HepG2 (cell line): ENCODE data around the gene NEK7. TPM values are rescaled to one million over a fixed set of nuclear protein-coding genes. Genes with fewer than 3 reads are reported as not detected.
A peak's percentile ranks its signal among the peaks of the same experiment; 100 is the strongest.

Experiments used
- ARNT2 ChIP-seq: sonication (generic); formaldehyde crosslinking; IDR thresholded peaks from 2 replicates; pipeline ENCODE4 v1.8.0; 2022; ENCODE audit warnings: mild to moderate bottlenecking, low read depth, missing genetic modification reagents, moderate library complexity
- CREB3 ChIP-seq: sonication (generic); formaldehyde crosslinking; IDR thresholded peaks from 2 replicates; pipeline ENCODE4 v1.5.0; 2020; ENCODE audit warnings: missing genetic modification reagents
- DNMT3B ChIP-seq: conservative IDR thresholded peaks from 2 replicates; pipeline ENCODE4 v1.6.1; 2016; ENCODE audit warnings: missing biosample characterization, control low read depth
- EED ChIP-seq: sonication (generic); formaldehyde crosslinking; IDR thresholded peaks from 2 replicates; pipeline ENCODE4 v1.5.0; 2020; ENCODE audit warnings: mild to moderate bottlenecking, missing genetic modification reagents
- GPN1 ChIP-seq: sonication (generic); formaldehyde crosslinking; IDR thresholded peaks from 2 replicates; pipeline ENCODE4 v1.5.1; 2020; ENCODE audit warnings: missing genetic modification reagents, borderline replicate concordance
- IKZF5 ChIP-seq: IDR thresholded peaks from 2 replicates; pipeline ENCODE4 v1.6.1; 2018; ENCODE audit warnings: missing genetic modification reagents, mild to moderate bottlenecking, missing compliant biosample characterization
- KDM1A ChIP-seq: IDR thresholded peaks from 2 replicates; pipeline ENCODE4 v1.6.1; 2016; ENCODE audit warnings: missing compliant biosample characterization
- MAZ ChIP-seq, 2 experiments: sonication (generic) in 1 of 2; formaldehyde crosslinking in 1 of 2; IDR thresholded peaks; 2 replicates each; pipeline versions ENCODE4 v1.5.0 to v1.6.1; 2012 to 2020; ENCODE audit warnings: low read depth in 2 of 2, mild to moderate bottlenecking in 2 of 2, borderline replicate concordance in 1 of 2, improper control_type of control experiment in 1 of 2, low read length in 1 of 2, missing genetic modification reagents in 1 of 2, moderate library complexity in 1 of 2
- MNT ChIP-seq: fragments of 450-650 bp; IDR thresholded peaks from 2 replicates; pipeline ENCODE4 v1.6.1; 2016
- PAX8 ChIP-seq: sonication (generic); formaldehyde crosslinking; IDR thresholded peaks from 2 replicates; pipeline ENCODE4 v1.8.0; 2022; ENCODE audit warnings: mild to moderate bottlenecking, missing genetic modification reagents, borderline replicate concordance
- POLR2A ChIP-seq, 2 experiments: IDR thresholded peaks; 2 replicates each; pipeline ENCODE4 v1.6.1; 2011; ENCODE audit warnings: low read depth in 2 of 2, low read length in 2 of 2, mild to moderate bottlenecking in 1 of 2, moderate library complexity in 1 of 2; ENCODE audit not compliant: insufficient read depth in 1 of 2
- SRF ChIP-seq: IDR thresholded peaks from 2 replicates; pipeline ENCODE4 v1.6.1; 2011; ENCODE audit warnings: mild to moderate bottlenecking, low read depth, low read length, moderate library complexity
- TFDP1 ChIP-seq: IDR thresholded peaks from 2 replicates; pipeline ENCODE4 v1.6.1; 2016; ENCODE audit warnings: missing compliant biosample characterization, missing genetic modification reagents, borderline replicate concordance
- TFDP2 ChIP-seq: sonication (generic); formaldehyde crosslinking; IDR thresholded peaks from 2 replicates; pipeline ENCODE4 v1.4.0; 2020; ENCODE audit warnings: missing genetic modification reagents
- THAP11 ChIP-seq: IDR thresholded peaks from 2 replicates; pipeline ENCODE4 v1.6.1; 2016; ENCODE audit warnings: missing biosample characterization, missing genetic modification reagents
- THRA ChIP-seq: sonication (generic); formaldehyde crosslinking; IDR thresholded peaks from 2 replicates; pipeline ENCODE4 v1.4.0; 2020; ENCODE audit warnings: missing genetic modification reagents, borderline replicate concordance
- YEATS4 ChIP-seq: sonication (generic); formaldehyde crosslinking; IDR thresholded peaks from 2 replicates; pipeline ENCODE4 v1.4.0; 2020; ENCODE audit warnings: missing genetic modification reagents, borderline replicate concordance
- ZFP1 ChIP-seq: IDR thresholded peaks from 2 replicates; pipeline ENCODE4 v1.6.1; 2016
- ZNF224 ChIP-seq: sonication (generic); formaldehyde crosslinking; IDR thresholded peaks from 2 replicates; pipeline ENCODE4 v1.5.0; 2020; ENCODE audit warnings: mild to moderate bottlenecking, missing genetic modification reagents
- ZNF326 ChIP-seq: sonication (generic); formaldehyde crosslinking; IDR thresholded peaks from 2 replicates; pipeline ENCODE4 v1.4.0; 2020; ENCODE audit warnings: missing genetic modification reagents, borderline replicate concordance
- ZNF83 ChIP-seq: sonication (generic); formaldehyde crosslinking; IDR thresholded peaks from 2 replicates; pipeline ENCODE4 v1.4.0; 2020; ENCODE audit warnings: missing genetic modification reagents, mild to moderate bottlenecking, borderline replicate concordance
- ZNF841 ChIP-seq: sonication (generic); formaldehyde crosslinking; IDR thresholded peaks from 2 replicates; pipeline ENCODE4 v1.8.1; 2023; ENCODE audit warnings: missing genetic modification reagents, borderline replicate concordance
- ZSCAN9 ChIP-seq: IDR thresholded peaks from 2 replicates; pipeline ENCODE4 v1.6.1; 2016; ENCODE audit warnings: borderline replicate concordance
- polyA plus RNA-seq, 8 experiments: library from polyadenylated mRNA; depleted of rRNA in 3 of 8; stranded (reverse) in 7 of 8; unstranded in 1 of 8; fragments of >200 nt; fragmentation: Illumina TruSeq in 4 of 8; extraction: Trizol in 4 of 8; gene quantifications; 2 replicates each; pipeline versions ENCODE4 v1.2.1 to v1.2.3, GENCODE V29; 2011 to 2016; ENCODE audit warnings: low read depth in 4 of 8, missing spikeins in 1 of 8, mixed read lengths in 1 of 8; ENCODE audit not compliant: insufficient read depth in 1 of 8
- total RNA-seq, 5 experiments: library from RNA; depleted of rRNA; stranded (reverse); fragments of >200 nt; fragmentation: Illumina TruSeq; extraction: Trizol; gene quantifications; 2 replicates each; pipeline ENCODE4 v1.2.3, GENCODE V29; 2016; ENCODE audit warnings: low read depth in 1 of 5

NEK7 gene
- total and polyA plus RNA-seq, 2 of the 13 experiments (the other 11 are each of a cell fraction or from before 2014, with no cell fraction given): 18.1 to 19.2 TPM

GRCh38 chr1:198156745-198157240 lies at the start of gene NEK7 (continued):
- TF ChIP-seq MNT (no peak), ZFP1 (CRISPR knock-in tag) (0 out of 2 replicates have a peak, but pooled peaks have one; percentile 36), POLR2A (IDR thresholded peaks at IDR 0.05; ENCODE audit: insufficient read depth in 1 of 2, low read depth in 2 of 2, low read length in 2 of 2) (peak; percentile 60 to 90; a peak in 3 of 4 replicates), THAP11 (peak; percentile 52; the same call in 1 of the 2 replicates), CREB3 (CRISPR knock-in tag) (no peak), TFDP2 (CRISPR knock-in tag) (peak; percentile 71), MAZ (IDR thresholded peaks at IDR 0.05; ENCODE audit: borderline replicate concordance, low read depth, low read length) (no peak), MAZ (CRISPR knock-in tag; IDR thresholded peaks at IDR 0.05; ENCODE audit: low read depth) (0 out of 2 replicates have a peak, but pooled peaks have one; percentile 33), THRA (CRISPR knock-in tag) (0 out of 2 replicates have a peak, but pooled peaks have one; percentile 26), ZSCAN9 (CRISPR knock-in tag) (no peak), ZNF326 (CRISPR knock-in tag) (no peak), YEATS4 (CRISPR knock-in tag) (peak; percentile 61), ZNF841 (CRISPR knock-in tag) (no peak), ZNF224 (CRISPR knock-in tag) (no peak), PAX8 (CRISPR knock-in tag) (no peak), ARNT2 (peak; percentile 40), EED (CRISPR knock-in tag) (0 out of 2 replicates have a peak, but pooled peaks have one; percentile 30), GPN1 (CRISPR knock-in tag) (no peak), ZNF83 (no peak), TFDP1 (CRISPR knock-in tag) (peak; percentile 65; the same call in 1 of the 2 replicates), KDM1A (CRISPR knock-in tag) (peak; percentile 48; the same call in 1 of the 2 replicates), DNMT3B (peak; percentile 31; the same call in 1 of the 2 replicates), IKZF5 (peak; percentile 41; the same call in 1 of the 2 replicates), SRF (no peak)
